Activated CD4-positive, alpha-beta T cell treated with anti-CD3 and anti-CD28 coated beads for 48 hours (primary cell): Measurements from ENCODE around the gene CSRP1.
"Not testable (repeated sequence)": the region's sequence is repeated elsewhere in the genome, so short reads cannot be mapped to it uniquely, and the experiment has no call there.

Experiments
- DNase-seq: peaks from one replicate; pipeline ENCODE4 v3.0.0-alpha.2; 2020

CSRP1 gene

GRCh38 chr1:201506557-201507359, at the start of gene CSRP1:
CSRP1 (minus strand) TSS chr1:201507123; CDS start chr1:201496303, 10,820 bp downstream.
- peak; percentile 88 for DNase-seq

GRCh38 chr1:201555593-201555945, 48.6 kb upstream of the CSRP1 start:
- DNase-seq: no peak

GRCh38 chr1:201554789-201555592, 48.1 kb upstream of the CSRP1 start:
- DNase-seq: no peak

GRCh38 chr1:201554190-201554600, 47.3 kb upstream of the CSRP1 start:
- no peak for DNase-seq

GRCh38 chr1:201553496-201554189, 46.7 kb upstream of the CSRP1 start:
- DNase-seq: no peak

- no peak for DNase-seq
Observed at GRCh38 chr1:201552941-201553351, 46.0 kb upstream of the CSRP1 start.

- DNase-seq: no peak
Observed at GRCh38 chr1:201551877-201552731, 45.2 kb upstream of the CSRP1 start.

- DNase-seq: no peak
Observed at GRCh38 chr1:201551096-201551495, 44.2 kb upstream of the CSRP1 start.

- DNase-seq: not testable (repeated sequence)
Observed at GRCh38 chr1:201549522-201549921, 42.6 kb upstream of the CSRP1 start.

GRCh38 chr1:201545851-201546492, 39.0 kb upstream of the CSRP1 start:
- no peak for DNase-seq

- DNase-seq: no peak
Observed at GRCh38 chr1:201544710-201545109, 37.8 kb upstream of the CSRP1 start.

- DNase-seq: no peak
Observed at GRCh38 chr1:201543871-201544642, 37.1 kb upstream of the CSRP1 start.

- no peak for DNase-seq
Observed at GRCh38 chr1:201542309-201543035, 35.5 kb upstream of the CSRP1 start.

- no peak for DNase-seq
Observed at GRCh38 chr1:201540846-201541735, 34.2 kb upstream of the CSRP1 start.

- no peak for DNase-seq
Observed at GRCh38 chr1:201539561-201540431, 32.9 kb upstream of the CSRP1 start.

GRCh38 chr1:201538612-201539551, 32.0 kb upstream of the CSRP1 start, which contains the start of gene NAV1:
NAV1 (plus strand) TSS chr1:201539127; CDS start chr1:201622885, 83,758 bp downstream.
- peak; percentile 13 for DNase-seq
